ENCODE measurements around the gene C4B.

C4B gene

DNA sequence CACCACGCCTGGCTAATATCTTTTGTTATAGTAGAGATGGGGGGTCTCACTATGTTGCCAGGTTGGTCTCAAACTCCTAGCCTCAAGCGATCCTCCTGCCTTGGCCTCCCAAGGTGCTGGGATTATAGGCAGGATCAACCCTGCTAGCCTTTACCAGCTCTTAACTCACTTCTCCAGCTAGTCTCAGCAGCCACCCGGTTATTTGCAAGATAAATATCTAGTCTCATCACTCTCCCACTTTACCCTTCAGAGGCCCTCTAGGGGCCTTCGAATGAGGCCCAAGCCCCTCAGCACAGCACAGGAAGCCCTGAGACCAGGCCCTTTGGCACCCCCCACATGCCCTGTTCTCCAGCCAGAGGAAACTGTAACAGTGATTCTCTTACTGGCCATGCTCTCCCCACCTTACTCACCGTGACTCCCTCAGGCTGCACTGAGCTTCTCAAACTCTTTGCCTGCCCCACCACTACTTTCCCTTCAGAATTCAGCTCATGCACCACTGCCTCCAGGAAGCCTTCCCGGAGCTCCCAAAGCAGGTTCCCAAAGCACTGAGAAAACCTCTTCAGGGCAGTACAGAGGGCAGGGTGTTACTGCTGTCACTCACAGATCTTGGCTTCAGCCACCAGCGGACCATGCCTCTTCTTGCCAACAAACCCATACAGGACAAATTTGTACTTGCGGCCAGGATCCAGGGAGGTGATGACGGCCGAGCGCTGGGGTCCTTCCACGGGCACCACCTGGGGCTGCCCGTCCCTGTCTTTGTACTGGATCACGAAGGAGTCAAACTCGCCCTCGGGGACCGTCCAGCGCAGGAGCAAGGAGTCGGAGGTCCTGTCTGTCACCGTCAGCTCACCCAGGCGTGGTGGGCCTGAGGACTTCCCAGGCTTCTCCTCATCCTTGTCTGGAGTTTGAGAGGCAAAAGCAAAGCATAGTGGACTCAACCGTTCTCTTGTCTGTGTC lies 69.5 kb downstream of the C4B start:
- H3K4me3 ChIP-seq (ENCODE audit: low read length): no peak overlapping the region
- TF ChIP-seq, protein P1, sequence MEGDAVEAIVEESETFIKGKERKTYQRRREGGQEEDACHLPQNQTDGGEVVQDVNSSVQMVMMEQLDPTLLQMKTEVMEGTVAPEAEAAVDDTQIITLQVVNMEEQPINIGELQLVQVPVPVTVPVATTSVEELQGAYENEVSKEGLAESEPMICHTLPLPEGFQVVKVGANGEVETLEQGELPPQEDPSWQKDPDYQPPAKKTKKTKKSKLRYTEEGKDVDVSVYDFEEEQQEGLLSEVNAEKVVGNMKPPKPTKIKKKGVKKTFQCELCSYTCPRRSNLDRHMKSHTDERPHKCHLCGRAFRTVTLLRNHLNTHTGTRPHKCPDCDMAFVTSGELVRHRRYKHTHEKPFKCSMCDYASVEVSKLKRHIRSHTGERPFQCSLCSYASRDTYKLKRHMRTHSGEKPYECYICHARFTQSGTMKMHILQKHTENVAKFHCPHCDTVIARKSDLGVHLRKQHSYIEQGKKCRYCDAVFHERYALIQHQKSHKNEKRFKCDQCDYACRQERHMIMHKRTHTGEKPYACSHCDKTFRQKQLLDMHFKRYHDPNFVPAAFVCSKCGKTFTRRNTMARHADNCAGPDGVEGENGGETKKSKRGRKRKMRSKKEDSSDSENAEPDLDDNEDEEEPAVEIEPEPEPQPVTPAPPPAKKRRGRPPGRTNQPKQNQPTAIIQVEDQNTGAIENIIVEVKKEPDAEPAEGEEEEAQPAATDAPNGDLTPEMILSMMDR (conservative IDR thresholded peaks at IDR 0.05; ENCODE audit: low read length): no peak
- DNase-seq (ENCODE audit: low read depth): no peak

DNA sequence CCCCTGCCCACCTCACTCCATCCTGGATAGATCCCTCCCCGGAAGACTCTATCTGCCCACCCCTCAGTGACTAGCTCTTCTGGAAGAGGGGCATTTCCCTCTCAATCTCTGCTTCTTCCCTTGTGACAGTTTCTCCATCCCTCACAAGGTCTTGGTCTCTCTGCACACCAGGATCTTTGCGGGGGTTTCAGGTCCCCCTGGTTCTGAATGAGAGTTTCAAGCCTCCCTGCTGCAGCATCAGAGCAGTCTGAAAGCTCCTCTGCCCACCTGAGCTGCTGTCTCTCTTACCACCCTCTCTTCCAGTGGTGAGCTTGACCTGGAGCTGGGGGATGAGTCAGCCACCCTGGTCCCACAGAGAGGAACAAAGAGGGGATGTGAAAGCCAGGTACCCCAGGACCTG lies 70.2 kb downstream of the C4B start:
- H3K4me3 ChIP-seq (ENCODE audit: low read length): no peak overlapping the region
- TF ChIP-seq, protein P1 (conservative IDR thresholded peaks at IDR 0.05; ENCODE audit: low read length): no peak
- no peak for DNase-seq (ENCODE audit: low read depth)

Data from AG10803 (cell line).